Panc1 (cell line): Measurements from ENCODE around the gene SLC9A8. TPM values are rescaled to one million over a fixed set of nuclear protein-coding genes. Genes with fewer than 3 reads are reported as not detected.

Experiments used
- ATAC-seq: fragments of 200-7000 bp; cut with Tn5 transposase; 2 replicates; pipeline ENCODE4 v1.9.1; 2020; ENCODE audit warnings: mild to moderate bottlenecking, moderate library complexity
- BruUV-seq: library from RNA; stranded (reverse); fragments of 400-500 nt; replicated peaks from 2 replicates; lab custom pipeline; 2021; lab: Mats Ljungman, UMichigan
- CTCF ChIA-PET: fragments of 300-600 bp; sonication (Branson Sonifier 250); formaldehyde crosslinking; loops from one replicate; lab custom pipeline; 2022; ENCODE audit warnings: antibody characterized with exemption; lab: Charles Lee
- POLR2A ChIA-PET: fragments of 300-600 bp; sonication (Branson Sonifier 250); formaldehyde crosslinking; loops from one replicate; lab custom pipeline; 2022; ENCODE audit warnings: antibody characterized with exemption; lab: Charles Lee
- DNase-seq: peaks from one replicate; pipeline ENCODE4 v3.0.0-alpha.2; 2010; ENCODE audit warnings: low read depth, low spot score
- H3K27ac ChIP-seq: 2 replicates; pipeline ENCODE4 v1.5.1; 2011; ENCODE audit warnings: mild to moderate bottlenecking, low read length, inconsistent platforms
- H3K27me3 ChIP-seq: fragments of 200-500 bp; sonication (Bioruptor generic); 2 replicates; pipeline ENCODE4 v1.6.0; 2014; ENCODE audit warnings: low read length, inconsistent platforms; ENCODE audit not compliant: control insufficient read depth, insufficient read depth
- H3K36me3 ChIP-seq: fragments of 200-500 bp; sonication (Bioruptor generic); 2 replicates; pipeline ENCODE4 v1.5.1; 2014; ENCODE audit warnings: inconsistent platforms, mild to moderate bottlenecking, low read length, moderate library complexity; ENCODE audit not compliant: control insufficient read depth, insufficient read depth
- H3K4me1 ChIP-seq: 2 replicates; pipeline ENCODE4 v1.5.1; 2011; ENCODE audit warnings: inconsistent platforms, mild to moderate bottlenecking, low read length, moderate library complexity; ENCODE audit not compliant: control insufficient read depth, insufficient read depth
- H3K4me3 ChIP-seq, 2 experiments: 2 replicates each; pipeline ENCODE4 v1.5.1; 2011 to 2012; ENCODE audit warnings: low read depth in 2 of 2, low read length in 2 of 2, mild to moderate bottlenecking in 2 of 2, inconsistent platforms in 1 of 2, moderate library complexity in 1 of 2
- H3K9me3 ChIP-seq: fragments of 200-500 bp; sonication (Bioruptor generic); 2 replicates; pipeline ENCODE4 v1.5.1; 2014; ENCODE audit warnings: low read depth, mild to moderate bottlenecking, inconsistent platforms, low read length, moderate library complexity; ENCODE audit not compliant: control insufficient read depth, insufficient read depth
- CTCF ChIP-seq: fragments of 450-650 bp; IDR thresholded peaks from 2 replicates; pipeline ENCODE4 v1.5.1; 2017; ENCODE audit warnings: mild to moderate bottlenecking
- POLR2AphosphoS5 ChIP-seq: IDR thresholded peaks from 2 replicates; pipeline ENCODE4 v1.6.1; 2012; ENCODE audit warnings: mild to moderate bottlenecking, low read depth, low read length, moderate library complexity
- SIN3A ChIP-seq: IDR thresholded peaks from 2 replicates; pipeline ENCODE4 v1.6.1; 2012; ENCODE audit warnings: low read depth, mild to moderate bottlenecking, low read length, moderate library complexity, borderline replicate concordance; ENCODE audit not compliant: insufficient read depth
- TCF7L2 ChIP-seq: IDR thresholded peaks from 2 replicates; pipeline ENCODE4 v1.6.1; 2011; ENCODE audit warnings: mild to moderate bottlenecking, low read depth, low read length, inconsistent platforms
- in situ Hi-C: cut with HindIII; loops from 2 replicates; pipeline ENCODE4 v1.10.0; 2016; ENCODE audit warnings: low sequenced_read_pairs, low pct_unique_long_range_greater_than_20kb
- intact Hi-C: fragments of 100-400 bp; cut with micrococcal nuclease; formaldehyde crosslinking; loops from one replicate; pipeline ENCODE4 v1.10.0; 2022; ENCODE audit not compliant: unreplicated experiment
- total RNA-seq: library from RNA; stranded (reverse); gene quantifications from one replicate; pipeline ENCODE4 v1.2.1, GENCODE V29; 2021; ENCODE audit not compliant: unreplicated experiment
- TF ChIP-seq, protein P1 (sequence below), 2 experiments: IDR thresholded peaks; 2 replicates each; pipeline ENCODE4 v1.6.1; 2011 to 2012; ENCODE audit warnings: low read depth in 2 of 2, control low read depth in 1 of 2, low read length in 1 of 2, mild to moderate bottlenecking in 1 of 2, moderate library complexity in 1 of 2; ENCODE audit not compliant: insufficient read depth in 1 of 2

SLC9A8 gene
- total RNA-seq, 1 experiment from 2014 or later: 6.7 TPM

- H3K9me3 ChIP-seq: no peaks in the 10 kb centered on the region
- DNase-seq (no peak), ATAC-seq (no peak)
- POLR2A ChIA-PET: no interaction called here
- TF ChIP-seq POLR2AphosphoS5 (no peak), CTCF (no peak), SIN3A (no peak), TCF7L2 (no peak)
- TF ChIP-seq, protein P1, sequence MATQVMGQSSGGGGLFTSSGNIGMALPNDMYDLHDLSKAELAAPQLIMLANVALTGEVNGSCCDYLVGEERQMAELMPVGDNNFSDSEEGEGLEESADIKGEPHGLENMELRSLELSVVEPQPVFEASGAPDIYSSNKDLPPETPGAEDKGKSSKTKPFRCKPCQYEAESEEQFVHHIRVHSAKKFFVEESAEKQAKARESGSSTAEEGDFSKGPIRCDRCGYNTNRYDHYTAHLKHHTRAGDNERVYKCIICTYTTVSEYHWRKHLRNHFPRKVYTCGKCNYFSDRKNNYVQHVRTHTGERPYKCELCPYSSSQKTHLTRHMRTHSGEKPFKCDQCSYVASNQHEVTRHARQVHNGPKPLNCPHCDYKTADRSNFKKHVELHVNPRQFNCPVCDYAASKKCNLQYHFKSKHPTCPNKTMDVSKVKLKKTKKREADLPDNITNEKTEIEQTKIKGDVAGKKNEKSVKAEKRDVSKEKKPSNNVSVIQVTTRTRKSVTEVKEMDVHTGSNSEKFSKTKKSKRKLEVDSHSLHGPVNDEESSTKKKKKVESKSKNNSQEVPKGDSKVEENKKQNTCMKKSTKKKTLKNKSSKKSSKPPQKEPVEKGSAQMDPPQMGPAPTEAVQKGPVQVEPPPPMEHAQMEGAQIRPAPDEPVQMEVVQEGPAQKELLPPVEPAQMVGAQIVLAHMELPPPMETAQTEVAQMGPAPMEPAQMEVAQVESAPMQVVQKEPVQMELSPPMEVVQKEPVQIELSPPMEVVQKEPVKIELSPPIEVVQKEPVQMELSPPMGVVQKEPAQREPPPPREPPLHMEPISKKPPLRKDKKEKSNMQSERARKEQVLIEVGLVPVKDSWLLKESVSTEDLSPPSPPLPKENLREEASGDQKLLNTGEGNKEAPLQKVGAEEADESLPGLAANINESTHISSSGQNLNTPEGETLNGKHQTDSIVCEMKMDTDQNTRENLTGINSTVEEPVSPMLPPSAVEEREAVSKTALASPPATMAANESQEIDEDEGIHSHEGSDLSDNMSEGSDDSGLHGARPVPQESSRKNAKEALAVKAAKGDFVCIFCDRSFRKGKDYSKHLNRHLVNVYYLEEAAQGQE (IDR thresholded peaks at IDR 0.05; ENCODE audit: insufficient read depth in 1 of 2, low read depth in 2 of 2, low read length in 1 of 2): no peak
- in situ Hi-C loops: no loop called here
- H3K36me3 ChIP-seq: peaks cover 4% of the 10 kb centered on the region; the same call in 1 of the 2 replicates
- no peak overlapping the region for H3K4me3 ChIP-seq
- H3K4me1 ChIP-seq: no peaks in the 10 kb centered on the region
- H3K27ac ChIP-seq: no peak overlapping the region
- no TSS peak for BruUV-seq
- intact Hi-C loops: no loop called here
- CTCF ChIA-PET: no interaction called here
- no peaks in the 10 kb centered on the region for H3K27me3 ChIP-seq
Measured at GRCh38 chr20:49908258-49908565, 95.6 kb downstream of the SLC9A8 start.

GRCh38 chr20:49909499-49910339 lies 97.1 kb downstream of the SLC9A8 start:
- in situ Hi-C loops (no loop called here), intact Hi-C loops (no loop called here)
- no peak overlapping the region for H3K27ac ChIP-seq
- H3K27me3 ChIP-seq: no peaks in the 10 kb centered on the region
- peaks cover 5% of the 10 kb centered on the region; the same call in 1 of the 2 replicates for H3K36me3 ChIP-seq
- TF ChIP-seq CTCF (no peak), SIN3A (no peak), POLR2AphosphoS5 (no peak), TCF7L2 (no peak)
- TF ChIP-seq, protein P1 (IDR thresholded peaks at IDR 0.05; ENCODE audit: insufficient read depth in 1 of 2, low read depth in 2 of 2, low read length in 1 of 2): no peak
- DNase-seq: no peak
- H3K4me3 ChIP-seq: no peak overlapping the region
- no peak for ATAC-seq
- BruUV-seq: no TSS peak
- H3K9me3 ChIP-seq: no peaks in the 10 kb centered on the region
- POLR2A ChIA-PET: no interaction called here
- H3K4me1 ChIP-seq: peaks cover 9% of the 10 kb centered on the region
- CTCF ChIA-PET: interaction anchor here (0.6 kb wide), 1 partner anchor 18 kb away, joined by 3 read pairs; no protein-coding TSS in a partner anchor
